Liver (tissue), 9 donors: Measurements from ENCODE around the gene SCN8A. TPM values are rescaled to one million over a fixed set of nuclear protein-coding genes. Genes with fewer than 3 reads are reported as not detected.

Source experiments
- DNase-seq: peaks from one replicate; pipeline ENCODE4 v3.0.0-alpha.2; 2017; ENCODE audit warnings: low spot score
- H3K27ac ChIP-seq, 2 donors: one replicate each; pipeline ENCODE4 v1.7.0; 2013; ENCODE audit warnings: inconsistent platforms in 2 of 2, low read length in 2 of 2, control low read depth in 1 of 2, low read depth in 1 of 2, mild to moderate bottlenecking in 1 of 2
- H3K27me3 ChIP-seq, 4 donors: one replicate each; pipeline versions ENCODE4 v1.6.1 to v1.7.0; 2013; ENCODE audit warnings: low read length in 3 of 4, inconsistent platforms in 1 of 4, mild to moderate bottlenecking in 1 of 4, moderate library complexity in 1 of 4; ENCODE audit not compliant: control insufficient read depth in 4 of 4, insufficient read depth in 4 of 4
- H3K36me3 ChIP-seq, 4 donors: one replicate each; pipeline versions ENCODE4 v1.6.1 to v1.7.0; 2013; ENCODE audit warnings: low read length in 3 of 4, mild to moderate bottlenecking in 3 of 4, low read depth in 1 of 4, moderate library complexity in 1 of 4; ENCODE audit not compliant: control insufficient read depth in 4 of 4, insufficient read depth in 3 of 4
- H3K4me1 ChIP-seq, 4 donors: one replicate each; pipeline versions ENCODE4 v1.6.1 to v1.7.0; 2013; ENCODE audit warnings: low read length in 3 of 4, mild to moderate bottlenecking in 3 of 4, moderate library complexity in 1 of 4; ENCODE audit not compliant: control insufficient read depth in 4 of 4, insufficient read depth in 4 of 4
- H3K4me3 ChIP-seq, 3 donors: one replicate each; pipeline versions ENCODE4 v1.6.1 to v1.7.0; 2013; ENCODE audit warnings: low read length in 3 of 3, control low read depth in 1 of 3, low read depth in 1 of 3, mild to moderate bottlenecking in 1 of 3
- H3K9ac ChIP-seq, 2 donors: one replicate each; pipeline ENCODE4 v1.7.0; 2013; ENCODE audit warnings: low read length in 2 of 2, mild to moderate bottlenecking in 2 of 2, moderate library complexity in 2 of 2, control low read depth in 1 of 2, low read depth in 1 of 2
- H3K9me3 ChIP-seq, 4 donors: one replicate each; pipeline versions ENCODE4 v1.6.1 to v1.7.0; 2013; ENCODE audit warnings: low read length in 3 of 4; ENCODE audit not compliant: control insufficient read depth in 4 of 4
- EGR1 ChIP-seq, 2 donors: IDR thresholded peaks; 2 replicates each; pipeline ENCODE4 v1.6.1; 2016 to 2018; ENCODE audit warnings: antibody characterized with exemption in 2 of 2, low read depth in 2 of 2
- FOXA1 ChIP-seq: IDR thresholded peaks from 2 replicates; pipeline ENCODE4 v1.6.1; 2016; ENCODE audit warnings: antibody characterized with exemption
- FOXA2 ChIP-seq: IDR thresholded peaks from 2 replicates; pipeline ENCODE4 v1.6.1; 2016; ENCODE audit warnings: antibody characterized with exemption
- GABPA ChIP-seq, 2 donors: IDR thresholded peaks in 1 of 2; conservative IDR thresholded peaks in 1 of 2; 2 replicates each; pipeline ENCODE4 v1.6.1; 2016; ENCODE audit warnings: antibody characterized with exemption in 2 of 2, mild to moderate bottlenecking in 1 of 2, moderate library complexity in 1 of 2
- HNF4A ChIP-seq, 2 donors: conservative IDR thresholded peaks; 2 replicates each; pipeline ENCODE4 v1.6.1; 2016; ENCODE audit warnings: antibody characterized with exemption in 2 of 2, mild to moderate bottlenecking in 2 of 2
- HNF4G ChIP-seq: IDR thresholded peaks from 2 replicates; pipeline ENCODE4 v1.6.1; 2016; ENCODE audit warnings: antibody characterized with exemption
- JUND ChIP-seq, 2 donors: IDR thresholded peaks; 2 replicates each; pipeline ENCODE4 v1.6.1; 2016; ENCODE audit warnings: antibody characterized with exemption in 2 of 2
- MAX ChIP-seq: IDR thresholded peaks from 2 replicates; pipeline ENCODE4 v1.6.1; 2016; ENCODE audit warnings: antibody characterized with exemption
- NR2F2 ChIP-seq: IDR thresholded peaks from 2 replicates; pipeline ENCODE4 v1.6.1; 2016; ENCODE audit warnings: antibody characterized with exemption
- RAD21 ChIP-seq, 2 donors: IDR thresholded peaks; 2 replicates each; pipeline ENCODE4 v1.6.1; 2016; ENCODE audit warnings: antibody characterized with exemption in 2 of 2, mild to moderate bottlenecking in 2 of 2
- RXRA ChIP-seq, 2 donors: IDR thresholded peaks; 2 replicates each; pipeline ENCODE4 v1.6.1; 2017 to 2018; ENCODE audit warnings: antibody characterized with exemption in 2 of 2, mild to moderate bottlenecking in 1 of 2
- SP1 ChIP-seq: IDR thresholded peaks from 2 replicates; pipeline ENCODE4 v1.6.1; 2018; ENCODE audit warnings: antibody characterized with exemption, mild to moderate bottlenecking
- TAF1 ChIP-seq: conservative IDR thresholded peaks from 2 replicates; pipeline ENCODE4 v1.6.1; 2016; ENCODE audit warnings: antibody characterized with exemption, mild to moderate bottlenecking
- YY1 ChIP-seq: IDR thresholded peaks from 2 replicates; pipeline ENCODE4 v1.6.1; 2016; ENCODE audit warnings: antibody characterized with exemption, mild to moderate bottlenecking
- WGBS: extraction: QIAGEN DNeasy Blood & Tissue Kit; methylation state at CpG from one replicate; pipeline ENCODE4 v1.1.7; 2013; 5-methylcytosine and 5-hydroxymethylcytosine counted together
- polyA plus RNA-seq, 2 donors: library from polyadenylated mRNA; stranded (reverse) in 1 of 2; unstranded in 1 of 2; fragments of 200-250 nt in 1 of 2; fragments of >200 nt in 1 of 2; fragmentation: Nextera tagmentation in 1 of 2; extraction: Ambion mirVana in 1 of 2; gene quantifications; one replicate each; pipeline versions ENCODE4 v1.2.1 to v1.2.3, GENCODE V29; 2013 to 2015
- total RNA-seq, 2 donors: library from RNA; depleted of rRNA; stranded (reverse); fragments of >200 nt; gene quantifications; one replicate each; pipeline ENCODE4 v1.2.3, GENCODE V29; 2014
- TF ChIP-seq, protein P1 (sequence below): IDR thresholded peaks from 2 replicates; pipeline ENCODE4 v1.6.1; 2016; ENCODE audit warnings: antibody characterized with exemption
- TF ChIP-seq, protein P2 (sequence below): IDR thresholded peaks from 2 replicates; pipeline ENCODE4 v1.6.1; 2016; ENCODE audit warnings: antibody characterized with exemption
- TF ChIP-seq, protein P3 (sequence below): fragments of 150-350 bp; IDR thresholded peaks from 2 replicates; pipeline ENCODE4 v1.5.1; 2017; ENCODE audit warnings: improper control_type of control experiment, low read depth, low read length; ENCODE audit not compliant: missing input control
- TF ChIP-seq, protein P4 (sequence below): IDR thresholded peaks from 2 replicates; pipeline ENCODE4 v1.6.1; 2016; ENCODE audit warnings: antibody characterized with exemption, mild to moderate bottlenecking
- donor health status: healthy.
- donor health status: healthy.
- donor health status: healthy.
- donor health status: healthy.
- donor health status: healthy.

SCN8A gene
- total and polyA plus RNA-seq, 4 donors: 0.84 to 12.7 (median 3.8) TPM

DNA sequence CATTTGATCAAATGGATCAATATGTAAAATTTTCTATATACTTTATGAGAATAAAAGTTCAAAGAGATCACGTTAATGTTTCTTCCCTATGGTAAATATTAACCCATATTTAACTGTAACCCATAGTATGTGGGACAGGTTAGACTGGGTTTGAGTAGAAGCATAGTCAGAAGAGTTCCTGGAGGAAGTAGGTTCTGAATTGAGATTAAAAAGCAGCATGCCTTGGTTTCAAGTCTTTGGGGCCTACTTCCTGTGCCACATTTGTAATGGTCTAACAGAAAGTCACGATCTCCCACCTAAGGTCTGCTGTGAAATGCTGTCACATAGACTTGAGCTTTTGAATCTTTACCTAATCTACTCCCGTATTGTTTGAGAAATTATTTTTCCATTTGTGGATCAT is 193.7 kb downstream of the SCN8A start:
- WGBS: 85% methylated on average over 3 of the region's 3 CpGs
- no peak for DNase-seq
- TF ChIP-seq, protein P1, sequence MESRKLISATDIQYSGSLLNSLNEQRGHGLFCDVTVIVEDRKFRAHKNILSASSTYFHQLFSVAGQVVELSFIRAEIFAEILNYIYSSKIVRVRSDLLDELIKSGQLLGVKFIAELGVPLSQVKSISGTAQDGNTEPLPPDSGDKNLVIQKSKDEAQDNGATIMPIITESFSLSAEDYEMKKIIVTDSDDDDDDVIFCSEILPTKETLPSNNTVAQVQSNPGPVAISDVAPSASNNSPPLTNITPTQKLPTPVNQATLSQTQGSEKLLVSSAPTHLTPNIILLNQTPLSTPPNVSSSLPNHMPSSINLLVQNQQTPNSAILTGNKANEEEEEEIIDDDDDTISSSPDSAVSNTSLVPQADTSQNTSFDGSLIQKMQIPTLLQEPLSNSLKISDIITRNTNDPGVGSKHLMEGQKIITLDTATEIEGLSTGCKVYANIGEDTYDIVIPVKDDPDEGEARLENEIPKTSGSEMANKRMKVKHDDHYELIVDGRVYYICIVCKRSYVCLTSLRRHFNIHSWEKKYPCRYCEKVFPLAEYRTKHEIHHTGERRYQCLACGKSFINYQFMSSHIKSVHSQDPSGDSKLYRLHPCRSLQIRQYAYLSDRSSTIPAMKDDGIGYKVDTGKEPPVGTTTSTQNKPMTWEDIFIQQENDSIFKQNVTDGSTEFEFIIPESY: no peak
- no peak for TF ChIP-seq JUND (IDR thresholded peaks at IDR 0.05)
- TF ChIP-seq HNF4G: no peak
- no peak for TF ChIP-seq YY1
- TF ChIP-seq FOXA2: no peak
- no peak for TF ChIP-seq RXRA (IDR thresholded peaks at IDR 0.05)
- TF ChIP-seq MAX: no peak
- no peak for TF ChIP-seq SP1
- TF ChIP-seq, protein P2, sequence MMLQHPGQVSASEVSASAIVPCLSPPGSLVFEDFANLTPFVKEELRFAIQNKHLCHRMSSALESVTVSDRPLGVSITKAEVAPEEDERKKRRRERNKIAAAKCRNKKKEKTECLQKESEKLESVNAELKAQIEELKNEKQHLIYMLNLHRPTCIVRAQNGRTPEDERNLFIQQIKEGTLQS: no peak
- TF ChIP-seq GABPA (IDR thresholded peaks at IDR 0.05 in 1 of 2, conservative IDR thresholded peaks at IDR 0.05 in 1 of 2): no peak
- no peak for TF ChIP-seq RAD21 (IDR thresholded peaks at IDR 0.05)
- TF ChIP-seq, protein P3, sequence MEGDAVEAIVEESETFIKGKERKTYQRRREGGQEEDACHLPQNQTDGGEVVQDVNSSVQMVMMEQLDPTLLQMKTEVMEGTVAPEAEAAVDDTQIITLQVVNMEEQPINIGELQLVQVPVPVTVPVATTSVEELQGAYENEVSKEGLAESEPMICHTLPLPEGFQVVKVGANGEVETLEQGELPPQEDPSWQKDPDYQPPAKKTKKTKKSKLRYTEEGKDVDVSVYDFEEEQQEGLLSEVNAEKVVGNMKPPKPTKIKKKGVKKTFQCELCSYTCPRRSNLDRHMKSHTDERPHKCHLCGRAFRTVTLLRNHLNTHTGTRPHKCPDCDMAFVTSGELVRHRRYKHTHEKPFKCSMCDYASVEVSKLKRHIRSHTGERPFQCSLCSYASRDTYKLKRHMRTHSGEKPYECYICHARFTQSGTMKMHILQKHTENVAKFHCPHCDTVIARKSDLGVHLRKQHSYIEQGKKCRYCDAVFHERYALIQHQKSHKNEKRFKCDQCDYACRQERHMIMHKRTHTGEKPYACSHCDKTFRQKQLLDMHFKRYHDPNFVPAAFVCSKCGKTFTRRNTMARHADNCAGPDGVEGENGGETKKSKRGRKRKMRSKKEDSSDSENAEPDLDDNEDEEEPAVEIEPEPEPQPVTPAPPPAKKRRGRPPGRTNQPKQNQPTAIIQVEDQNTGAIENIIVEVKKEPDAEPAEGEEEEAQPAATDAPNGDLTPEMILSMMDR: no peak
- TF ChIP-seq FOXA1: no peak
- TF ChIP-seq NR2F2: no peak
- TF ChIP-seq EGR1 (IDR thresholded peaks at IDR 0.05; ENCODE audit: low read depth in 2 of 2): no peak
- TF ChIP-seq HNF4A (conservative IDR thresholded peaks at IDR 0.05): no peak
- TF ChIP-seq TAF1: no peak
- TF ChIP-seq, protein P4, sequence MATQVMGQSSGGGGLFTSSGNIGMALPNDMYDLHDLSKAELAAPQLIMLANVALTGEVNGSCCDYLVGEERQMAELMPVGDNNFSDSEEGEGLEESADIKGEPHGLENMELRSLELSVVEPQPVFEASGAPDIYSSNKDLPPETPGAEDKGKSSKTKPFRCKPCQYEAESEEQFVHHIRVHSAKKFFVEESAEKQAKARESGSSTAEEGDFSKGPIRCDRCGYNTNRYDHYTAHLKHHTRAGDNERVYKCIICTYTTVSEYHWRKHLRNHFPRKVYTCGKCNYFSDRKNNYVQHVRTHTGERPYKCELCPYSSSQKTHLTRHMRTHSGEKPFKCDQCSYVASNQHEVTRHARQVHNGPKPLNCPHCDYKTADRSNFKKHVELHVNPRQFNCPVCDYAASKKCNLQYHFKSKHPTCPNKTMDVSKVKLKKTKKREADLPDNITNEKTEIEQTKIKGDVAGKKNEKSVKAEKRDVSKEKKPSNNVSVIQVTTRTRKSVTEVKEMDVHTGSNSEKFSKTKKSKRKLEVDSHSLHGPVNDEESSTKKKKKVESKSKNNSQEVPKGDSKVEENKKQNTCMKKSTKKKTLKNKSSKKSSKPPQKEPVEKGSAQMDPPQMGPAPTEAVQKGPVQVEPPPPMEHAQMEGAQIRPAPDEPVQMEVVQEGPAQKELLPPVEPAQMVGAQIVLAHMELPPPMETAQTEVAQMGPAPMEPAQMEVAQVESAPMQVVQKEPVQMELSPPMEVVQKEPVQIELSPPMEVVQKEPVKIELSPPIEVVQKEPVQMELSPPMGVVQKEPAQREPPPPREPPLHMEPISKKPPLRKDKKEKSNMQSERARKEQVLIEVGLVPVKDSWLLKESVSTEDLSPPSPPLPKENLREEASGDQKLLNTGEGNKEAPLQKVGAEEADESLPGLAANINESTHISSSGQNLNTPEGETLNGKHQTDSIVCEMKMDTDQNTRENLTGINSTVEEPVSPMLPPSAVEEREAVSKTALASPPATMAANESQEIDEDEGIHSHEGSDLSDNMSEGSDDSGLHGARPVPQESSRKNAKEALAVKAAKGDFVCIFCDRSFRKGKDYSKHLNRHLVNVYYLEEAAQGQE: no peak
- Histone ChIP-seq H3K27ac (no peak overlapping the region), H3K36me3 (peaks cover 0 to 14% (median 0%) of the 10 kb centered on the region in 4 donors), H3K4me3 (no peak overlapping the region), H3K27me3 (no peaks in the 10 kb centered on the region), H3K9ac (no peak overlapping the region), H3K9me3 (no peaks in the 10 kb centered on the region), H3K4me1 (no peaks in the 10 kb centered on the region)

GRCh38 chr12:51785906-51786305 is 194.9 kb downstream of the SCN8A start:
- WGBS: 98% methylated on average over 2 of the region's 2 CpGs
- Histone ChIP-seq H3K36me3 (peaks cover 0 to 18% (median 6%) of the 10 kb centered on the region in 4 donors), H3K27me3 (no peaks in the 10 kb centered on the region), H3K4me1 (no peaks in the 10 kb centered on the region), H3K9me3 (no peaks in the 10 kb centered on the region), H3K9ac (no peak overlapping the region), H3K27ac (no peak overlapping the region), H3K4me3 (no peak overlapping the region)
- DNase-seq: no peak
- no peak for TF ChIP-seq NR2F2
- no peak for TF ChIP-seq GABPA (IDR thresholded peaks at IDR 0.05 in 1 of 2, conservative IDR thresholded peaks at IDR 0.05 in 1 of 2)
- no peak for TF ChIP-seq JUND (IDR thresholded peaks at IDR 0.05)
- TF ChIP-seq, protein P4: no peak
- TF ChIP-seq, protein P2: no peak
- no peak for TF ChIP-seq TAF1
- TF ChIP-seq RAD21 (IDR thresholded peaks at IDR 0.05): no peak
- no peak for TF ChIP-seq HNF4A (conservative IDR thresholded peaks at IDR 0.05)
- no peak for TF ChIP-seq MAX
- no peak for TF ChIP-seq EGR1 (IDR thresholded peaks at IDR 0.05; ENCODE audit: low read depth in 2 of 2)
